UCSD-AML1 (cell line): ENCODE data around the gene RTKN.
A peak's percentile ranks its signal among the peaks of the same experiment; 100 is the strongest.
"Not testable (repeated sequence)": the region's sequence is repeated elsewhere in the genome, so short reads cannot be mapped to it uniquely, and the experiment has no call there.

Source experiments
- DNase-seq: peaks from one replicate; lab custom pipeline; 2025; ENCODE audit not compliant: unreplicated experiment; lab: John Stamatoyannopoulos, UW

Gene RTKN

GRCh38 chr2:74439373-74439772 lies 2.4 kb downstream of the RTKN start:
- DNase-seq: no peak

- no peak for DNase-seq
Observed at GRCh38 chr2:74438248-74438647, 3.5 kb downstream of the RTKN start.

- DNase-seq: no peak
Observed at GRCh38 chr2:74436848-74437695, 4.7 kb downstream of the RTKN start.

GRCh38 chr2:74436111-74436805 lies 5.5 kb downstream of the RTKN start:
- no peak for DNase-seq

GRCh38 chr2:74430502-74430901 lies 11.2 kb downstream of the RTKN start:
- DNase-seq: no peak

GRCh38 chr2:74429487-74430451 lies 12.0 kb downstream of the RTKN start:
- no peak for DNase-seq

DNA sequence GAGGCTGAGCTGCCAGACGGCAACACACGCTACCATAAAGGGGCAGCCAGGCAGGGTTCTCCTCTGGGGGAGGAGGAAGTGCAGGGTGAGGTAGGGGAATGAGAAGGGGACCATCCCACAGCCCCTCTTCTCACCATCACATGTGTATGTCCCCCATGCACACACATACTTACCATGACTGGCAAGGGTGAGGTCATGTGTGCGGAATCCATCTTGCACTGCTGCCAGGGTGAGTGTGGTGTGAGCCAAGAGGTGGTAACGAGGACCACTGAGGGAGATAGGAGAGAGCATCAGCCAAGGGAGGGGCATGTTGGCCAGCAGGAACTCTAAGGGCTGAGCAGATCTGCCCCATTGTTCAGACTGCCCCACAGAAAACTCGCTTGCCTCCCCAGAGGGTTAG lies 13.1 kb downstream of the RTKN start:
- DNase-seq: no peak

DNA sequence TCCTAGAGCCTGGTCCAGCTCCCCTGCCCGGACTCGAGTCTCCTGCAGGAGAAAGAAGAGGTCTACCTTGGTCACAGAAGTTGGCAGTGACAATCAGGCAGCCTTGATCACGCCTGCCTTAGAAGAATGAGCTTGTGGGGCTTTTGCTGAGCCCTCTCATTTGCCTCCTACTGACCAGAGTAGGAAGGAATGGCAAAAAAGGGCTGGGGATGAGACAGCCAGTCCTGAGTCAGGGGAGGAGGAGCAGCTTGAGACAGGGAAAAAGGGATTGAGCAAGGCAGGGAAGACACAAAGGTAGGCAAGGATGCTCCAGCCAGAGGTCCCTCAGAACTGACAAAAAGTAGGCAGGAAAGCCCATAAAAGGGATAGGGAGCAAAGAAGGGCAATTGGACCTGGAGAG lies 14.2 kb downstream of the RTKN start:
- DNase-seq: no peak

DNA sequence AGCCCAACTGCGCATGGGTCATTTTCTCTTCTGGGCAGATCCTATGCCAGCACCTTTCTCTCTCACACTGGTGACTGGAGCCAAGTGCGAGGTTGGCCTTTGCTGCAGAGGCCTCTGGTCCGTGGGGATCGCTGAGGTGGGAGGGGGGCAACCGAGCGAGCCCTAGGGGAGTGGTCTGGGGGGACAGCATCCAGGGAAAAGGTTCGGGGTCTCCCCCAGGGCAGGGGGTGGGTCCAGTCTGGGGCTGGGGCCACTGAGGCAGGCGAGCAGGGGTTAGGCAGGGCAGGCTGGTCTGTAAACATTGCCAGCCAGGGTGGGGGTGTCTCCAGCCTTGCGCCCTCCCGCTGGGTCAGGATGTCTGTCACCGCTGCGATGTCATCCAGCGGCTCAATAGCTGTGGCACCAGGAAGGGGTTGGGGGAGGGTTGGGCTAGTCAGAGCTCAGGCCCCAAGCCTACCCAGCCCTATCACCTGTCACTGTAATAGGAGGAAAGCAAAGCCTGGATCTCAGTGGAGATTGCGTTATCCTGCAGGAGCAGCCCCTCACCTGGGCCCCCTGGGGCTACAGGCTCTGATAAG lies 15.5 kb downstream of the RTKN start:
- no peak for DNase-seq

- DNase-seq: no peak
Observed at GRCh38 chr2:74425523-74425922, 16.2 kb downstream of the RTKN start.

DNA sequence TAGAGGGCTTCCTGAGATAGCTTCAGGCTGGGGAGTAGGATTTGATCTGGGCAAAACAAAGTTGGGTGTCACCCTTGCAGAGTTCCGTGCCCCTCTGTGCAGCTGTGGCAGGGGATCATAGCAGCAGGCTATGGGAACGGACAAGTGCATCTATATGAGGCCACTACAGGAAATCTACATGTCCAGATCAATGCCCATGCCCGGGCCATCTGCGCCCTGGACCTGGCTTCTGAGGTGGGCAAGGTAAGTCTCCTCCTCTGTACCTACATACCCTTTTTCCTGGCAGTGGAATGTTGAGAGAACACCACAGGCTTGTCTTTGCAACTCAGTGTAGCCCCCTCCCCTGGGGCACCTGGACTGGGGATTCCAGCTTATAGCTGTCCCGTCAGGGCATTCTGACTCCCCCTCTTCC lies 16.7 kb downstream of the RTKN start:
- DNase-seq: no peak

DNA sequence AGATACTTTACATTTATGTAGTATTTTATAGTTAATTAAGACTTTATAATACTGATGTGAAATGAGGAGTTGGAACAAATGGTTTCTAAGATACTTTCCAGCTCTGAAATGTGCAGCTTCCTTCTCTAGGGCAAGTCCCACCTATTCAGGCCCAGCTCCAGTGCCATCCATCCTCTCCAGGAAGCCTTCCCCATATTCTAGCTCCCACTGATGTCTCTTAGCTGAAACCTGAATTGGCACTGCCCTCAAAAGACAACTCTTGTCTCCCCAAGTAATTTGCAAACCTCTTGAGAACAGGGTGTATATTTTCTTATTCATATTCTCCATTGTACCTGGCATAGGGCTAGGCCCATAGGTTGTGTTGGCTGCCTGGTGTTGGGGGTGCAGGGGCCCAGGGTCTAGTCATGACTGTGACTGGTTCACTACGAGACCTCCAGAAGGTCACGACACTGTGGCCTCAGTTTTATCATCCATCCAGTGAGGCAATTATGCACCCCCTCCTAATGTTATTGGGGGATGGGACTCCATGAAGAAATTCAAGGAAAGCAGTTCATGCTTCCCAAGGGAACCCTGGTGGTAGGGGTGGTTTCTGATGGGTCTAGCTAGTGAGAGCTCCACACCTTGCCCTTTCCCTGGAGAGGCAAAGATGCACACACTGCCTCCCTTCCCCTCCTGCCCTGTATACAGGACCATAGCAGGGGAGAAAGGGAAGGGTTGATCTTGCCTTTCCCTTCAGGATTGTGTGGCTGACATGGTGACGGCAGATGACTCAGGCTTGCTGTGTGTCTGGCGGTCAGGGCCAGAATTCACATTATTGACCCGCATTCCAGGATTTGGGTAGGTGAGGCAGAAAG lies 17.4 kb downstream of the RTKN start:
- no peak for DNase-seq

- DNase-seq: no peak
Observed at GRCh38 chr2:74423231-74424095, 18.3 kb downstream of the RTKN start.

DNA sequence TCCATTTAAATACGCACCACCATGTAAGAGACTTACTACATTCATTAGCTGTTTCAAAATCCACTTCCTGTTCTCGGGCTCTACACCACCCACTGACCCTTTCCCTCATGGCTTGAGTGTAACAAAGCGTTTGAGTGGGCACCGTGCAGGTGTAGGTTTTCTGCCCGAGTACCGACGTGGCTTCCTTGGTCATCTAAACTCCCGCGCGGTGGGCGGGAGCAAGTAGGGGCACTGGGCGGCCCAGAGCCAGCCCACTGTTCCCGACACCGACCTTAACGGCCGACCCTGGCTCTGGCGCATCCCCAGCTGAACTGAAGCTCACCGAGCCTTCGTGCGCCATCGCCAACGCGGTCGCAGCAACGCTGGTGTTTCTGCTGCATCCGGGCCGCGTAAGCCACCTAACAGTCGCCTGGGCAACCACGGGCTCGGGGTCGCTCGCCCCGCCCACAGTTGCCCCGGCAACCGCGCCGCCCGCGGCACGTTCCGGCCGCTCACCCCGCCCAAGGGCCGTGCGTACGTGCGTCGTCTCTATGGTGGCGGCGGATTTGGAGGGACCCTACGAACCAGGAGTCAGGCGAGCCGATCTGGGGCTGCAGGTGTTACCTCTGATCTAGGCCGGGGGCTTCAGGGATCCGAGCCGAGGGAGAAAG lies 20.4 kb downstream of the RTKN start, which contains the start of the genes C2orf81 and WDR54:
C2orf81 (minus strand) TSS at position 399 of the 650 bp plus-strand sequence; CDS start at position 340, 59 bp downstream.
WDR54 (plus strand) TSS at position 510 of the 650 bp plus-strand sequence. CDS start 424 bp downstream, outside the sequence.
- peak; percentile 94 for DNase-seq

- not testable (repeated sequence) for DNase-seq
Observed at GRCh38 chr2:74420443-74421103, 21.2 kb downstream of the RTKN start.

DNA sequence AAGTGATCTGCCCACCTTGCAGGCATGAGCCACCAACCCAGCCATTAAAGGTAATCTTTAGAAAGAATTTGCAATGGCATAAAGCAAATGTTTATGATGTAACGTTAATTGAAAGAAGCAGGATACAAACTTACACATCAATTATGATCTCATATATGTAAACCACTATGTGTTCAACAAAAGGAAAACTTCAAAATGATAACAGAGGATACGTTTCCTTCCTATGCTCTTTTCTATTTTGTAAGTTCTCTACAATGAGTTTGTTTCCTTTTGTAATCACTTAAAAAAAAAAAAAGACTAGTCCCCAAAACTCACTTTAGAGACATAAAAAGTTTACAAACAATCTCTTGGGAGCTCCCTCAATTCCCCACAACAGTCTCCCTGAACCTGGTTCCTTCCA lies 21.7 kb downstream of the RTKN start:
- DNase-seq: no peak

DNA sequence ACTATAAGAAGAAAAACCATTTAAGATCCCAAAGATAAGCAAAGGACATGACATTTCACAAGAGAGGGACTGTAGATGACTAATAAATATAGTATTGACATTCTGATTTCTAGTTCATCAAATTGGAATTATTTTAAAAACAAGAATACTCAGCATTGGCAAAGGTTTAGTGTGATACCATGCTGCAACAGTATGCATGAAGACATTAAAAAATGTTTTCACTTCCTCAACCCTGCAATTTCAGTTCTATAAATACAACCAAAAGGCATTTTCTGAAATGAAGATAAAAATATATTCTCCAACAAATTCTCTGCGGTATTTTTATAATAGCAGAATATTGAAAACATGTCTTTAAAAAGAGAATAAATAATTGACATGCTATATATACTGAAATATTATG lies 22.4 kb downstream of the RTKN start:
- DNase-seq: no peak

GRCh38 chr2:74418312-74418711 lies 23.4 kb downstream of the RTKN start:
- DNase-seq: no peak
